Neuron (in vitro differentiated cells): ENCODE data around the gene ERCC2.

ENCODE experiments used
- H2AFZ ChIP-seq: one replicate; pipeline ENCODE4 v1.6.1; 2013; ENCODE audit warnings: low read depth, mild to moderate bottlenecking, inconsistent platforms, low read length, moderate library complexity
- H3K27me3 ChIP-seq: one replicate; pipeline ENCODE4 v1.6.1; 2013; ENCODE audit warnings: low read length; ENCODE audit not compliant: insufficient read depth
- H3K36me3 ChIP-seq: one replicate; pipeline ENCODE4 v1.6.1; 2013; ENCODE audit warnings: low read length; ENCODE audit not compliant: insufficient read depth
- H3K4me1 ChIP-seq: one replicate; pipeline ENCODE4 v1.6.1; 2013; ENCODE audit warnings: low read length; ENCODE audit not compliant: insufficient read depth
- H3K4me3 ChIP-seq: 2 replicates; pipeline ENCODE4 v1.5.1; 2013; ENCODE audit warnings: mild to moderate bottlenecking, low read length, moderate library complexity
- H3K9me3 ChIP-seq: one replicate; pipeline ENCODE4 v1.6.1; 2013; ENCODE audit warnings: low read length

ERCC2 gene

GRCh38 chr19:45356760-45357444 is 13.5 kb downstream of the ERCC2 start:
- no peaks in the 10 kb centered on the region for H3K9me3 ChIP-seq
- no peak overlapping the region for H2AFZ ChIP-seq
- H3K4me1 ChIP-seq: peaks cover 2% of the 10 kb centered on the region
- H3K36me3 ChIP-seq: peaks cover 69% of the 10 kb centered on the region
- no peaks in the 10 kb centered on the region for H3K27me3 ChIP-seq
- H3K4me3 ChIP-seq: no peak overlapping the region

- Histone ChIP-seq H3K9me3 (no peaks in the 10 kb centered on the region), H3K27me3 (no peaks in the 10 kb centered on the region), H3K4me1 (peaks cover 2% of the 10 kb centered on the region), H3K36me3 (peaks cover 71% of the 10 kb centered on the region), H2AFZ (no peak overlapping the region), H3K4me3 (no peak overlapping the region)
Measured at GRCh38 chr19:45355910-45356309, 14.5 kb downstream of the ERCC2 start.

DNA sequence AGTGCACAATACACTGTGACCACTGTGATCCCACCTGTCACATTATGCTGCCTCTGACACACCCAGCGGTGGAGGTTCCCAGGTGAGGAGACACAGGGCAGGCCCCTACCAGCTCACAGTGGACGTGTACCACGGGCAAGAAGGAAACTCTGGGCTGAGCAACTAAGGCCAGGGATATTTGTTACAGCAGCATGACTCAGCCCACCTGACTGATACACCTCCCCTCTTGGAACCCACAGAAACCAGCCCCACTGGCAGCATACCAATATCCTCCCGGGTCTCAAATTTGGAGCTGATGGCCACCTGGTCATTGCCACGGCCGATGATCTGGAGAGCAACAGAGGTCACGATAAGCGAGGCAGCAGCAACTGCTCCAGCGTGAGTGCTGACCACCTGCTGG is 15.0 kb downstream of the ERCC2 start:
- no peak overlapping the region for H2AFZ ChIP-seq
- H3K36me3 ChIP-seq: peaks cover 71% of the 10 kb centered on the region
- H3K9me3 ChIP-seq: no peaks in the 10 kb centered on the region
- H3K27me3 ChIP-seq: no peaks in the 10 kb centered on the region
- H3K4me3 ChIP-seq: no peak overlapping the region
- peaks cover 2% of the 10 kb centered on the region for H3K4me1 ChIP-seq

GRCh38 chr19:45354241-45354842 is 16.0 kb downstream of the ERCC2 start:
- Histone ChIP-seq H3K4me1 (peaks cover 2% of the 10 kb centered on the region), H3K36me3 (peaks cover 71% of the 10 kb centered on the region)

DNA sequence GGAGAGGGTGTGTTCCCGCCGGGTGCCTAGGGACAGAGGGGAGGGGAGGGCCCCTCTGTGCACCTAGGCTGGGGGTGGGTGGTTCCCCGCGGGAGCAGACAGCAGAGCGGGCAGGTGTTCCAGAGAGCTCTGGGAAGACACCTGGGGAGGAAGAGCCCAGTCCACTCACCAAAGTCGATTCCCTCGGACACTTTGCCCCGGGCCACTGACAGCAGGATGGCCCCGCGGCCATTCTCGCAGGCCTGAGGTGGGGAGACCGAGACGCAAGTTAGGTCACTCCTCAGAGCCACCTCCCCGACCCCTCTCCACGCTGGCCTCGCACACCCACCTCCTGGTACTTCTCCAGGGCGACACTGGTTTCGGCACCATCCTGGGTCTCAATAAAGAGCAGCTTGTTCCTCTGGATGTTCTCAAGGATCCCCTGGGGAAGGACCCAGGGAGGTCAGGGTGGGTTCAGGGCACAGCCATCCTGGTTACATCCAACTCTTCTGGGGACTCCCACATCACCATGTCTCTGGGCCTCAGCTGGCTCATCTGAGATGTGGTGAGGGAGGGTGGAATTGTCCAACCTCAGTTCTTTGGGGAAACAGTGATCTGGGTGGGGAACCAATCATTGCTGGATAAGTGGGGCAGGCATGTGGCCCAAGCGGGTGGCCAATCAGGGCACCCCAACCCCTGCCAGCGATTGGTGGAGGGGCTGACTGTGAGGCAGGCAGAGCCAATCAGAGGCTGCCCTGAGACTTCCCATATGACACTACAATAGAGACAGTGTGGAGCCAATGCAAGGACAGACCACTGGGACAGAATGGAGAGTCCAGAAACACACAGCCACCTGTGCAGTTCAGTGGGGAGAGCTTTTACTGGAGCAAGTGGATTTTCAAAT is 17.2 kb downstream of the ERCC2 start:
- no peak overlapping the region for H2AFZ ChIP-seq
- no peaks in the 10 kb centered on the region for H3K9me3 ChIP-seq
- no peak overlapping the region for H3K4me3 ChIP-seq
- peaks cover 66% of the 10 kb centered on the region for H3K36me3 ChIP-seq
- H3K4me1 ChIP-seq: peaks cover 2% of the 10 kb centered on the region
- H3K27me3 ChIP-seq: no peaks in the 10 kb centered on the region

More at GRCh38 chr19:45354241-45354842, 16.0 kb downstream of the ERCC2 start:
- Histone ChIP-seq H2AFZ (no peak overlapping the region), H3K27me3 (no peaks in the 10 kb centered on the region), H3K4me3 (no peak overlapping the region), H3K9me3 (no peaks in the 10 kb centered on the region)

DNA sequence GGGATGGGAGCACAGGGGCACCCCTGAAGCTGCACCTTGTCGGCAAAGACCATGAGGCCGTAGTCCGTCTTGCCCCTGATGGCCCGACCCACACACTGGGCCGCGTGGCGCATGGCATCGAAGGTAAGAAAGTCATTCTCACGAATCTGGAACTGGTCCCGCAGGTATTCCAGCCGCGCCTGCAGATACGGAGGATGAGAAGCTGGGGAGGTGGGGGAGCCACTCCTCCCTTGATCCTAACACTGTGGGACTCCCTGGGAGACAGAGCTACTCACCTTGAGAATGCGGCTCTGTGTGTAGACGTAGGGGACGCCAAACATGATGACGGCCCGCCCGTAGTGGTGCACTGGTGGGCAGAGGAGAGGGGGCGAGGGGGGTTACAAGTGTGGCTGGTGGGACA is 17.9 kb downstream of the ERCC2 start:
- H3K36me3 ChIP-seq: peaks cover 62% of the 10 kb centered on the region
- H3K4me3 ChIP-seq: no peak overlapping the region
- H3K9me3 ChIP-seq: no peaks in the 10 kb centered on the region
- no peak overlapping the region for H2AFZ ChIP-seq
- H3K4me1 ChIP-seq: peaks cover 2% of the 10 kb centered on the region
- H3K27me3 ChIP-seq: no peaks in the 10 kb centered on the region

- Histone ChIP-seq H3K27me3 (no peaks in the 10 kb centered on the region), H2AFZ (no peak overlapping the region), H3K4me1 (peaks cover under 1% of the 10 kb centered on the region), H3K4me3 (no peak overlapping the region), H3K36me3 (peaks cover 58% of the 10 kb centered on the region), H3K9me3 (no peaks in the 10 kb centered on the region)
Measured at GRCh38 chr19:45352062-45352461, 18.3 kb downstream of the ERCC2 start.

- peaks cover 53% of the 10 kb centered on the region for H3K36me3 ChIP-seq
- H3K27me3 ChIP-seq: no peaks in the 10 kb centered on the region
- no peak overlapping the region for H3K4me3 ChIP-seq
- H3K4me1 ChIP-seq: no peaks in the 10 kb centered on the region
- H2AFZ ChIP-seq: no peak overlapping the region
- no peaks in the 10 kb centered on the region for H3K9me3 ChIP-seq
Measured at GRCh38 chr19:45351401-45351952, 18.9 kb downstream of the ERCC2 start.

DNA sequence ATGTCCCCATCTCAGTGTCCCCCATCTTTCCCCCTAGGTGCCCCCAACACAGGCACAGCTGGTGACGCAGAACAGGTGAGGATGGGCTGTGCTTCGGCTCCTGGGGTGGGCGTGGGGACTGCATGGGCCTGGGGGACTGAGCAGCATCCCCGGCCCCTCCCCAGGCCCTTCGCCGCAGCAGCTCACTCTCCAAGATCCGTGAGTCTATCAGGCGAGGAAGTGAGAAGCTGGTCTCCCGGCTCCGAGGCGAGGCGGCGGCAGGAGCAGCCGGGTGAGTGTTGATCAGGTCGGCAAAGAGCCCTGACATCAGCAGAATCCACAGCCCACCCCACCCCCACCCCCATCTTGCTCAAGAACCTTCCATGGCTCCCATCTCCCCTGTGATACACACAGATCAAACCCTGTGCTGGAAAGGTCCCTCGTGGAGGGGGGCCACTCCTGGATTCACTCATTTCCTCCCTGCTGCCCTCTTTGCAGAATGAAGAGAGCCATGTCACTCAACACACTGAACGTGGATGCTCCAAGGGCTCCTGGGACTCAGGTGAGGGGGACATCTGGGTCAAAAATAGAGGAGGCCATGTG is 19.8 kb downstream of the ERCC2 start:
- Histone ChIP-seq H3K9me3 (no peaks in the 10 kb centered on the region), H3K27me3 (no peaks in the 10 kb centered on the region), H3K4me3 (no peak overlapping the region), H3K4me1 (no peaks in the 10 kb centered on the region), H3K36me3 (peaks cover 44% of the 10 kb centered on the region), H2AFZ (no peak overlapping the region)

DNA sequence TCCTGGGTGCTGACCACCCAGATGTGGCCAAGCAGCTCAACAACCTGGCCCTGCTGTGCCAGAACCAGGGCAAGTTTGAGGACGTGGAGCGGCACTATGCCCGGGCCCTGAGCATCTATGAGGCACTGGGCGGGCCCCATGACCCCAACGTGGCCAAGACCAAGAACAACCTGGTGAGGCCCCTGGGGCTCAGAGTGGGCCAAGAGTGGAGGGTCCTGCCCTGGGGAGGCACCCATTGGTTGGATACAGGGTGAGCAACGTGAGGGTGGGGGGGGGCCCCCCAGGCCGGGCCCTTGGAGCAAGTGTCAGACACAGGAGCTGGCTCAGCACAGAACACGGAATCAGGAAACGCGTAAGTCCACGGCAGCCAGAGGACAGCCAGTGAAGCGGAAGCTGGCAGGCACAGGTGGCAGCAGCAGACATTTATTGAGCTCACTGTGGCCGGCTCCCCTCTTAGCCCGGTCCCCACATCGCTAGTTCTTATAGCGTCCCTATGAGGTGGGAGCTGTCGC is 20.9 kb downstream of the ERCC2 start:
- H3K27me3 ChIP-seq: peaks cover 6% of the 10 kb centered on the region
- no peaks in the 10 kb centered on the region for H3K9me3 ChIP-seq
- peaks cover 37% of the 10 kb centered on the region for H3K36me3 ChIP-seq
- no peak overlapping the region for H2AFZ ChIP-seq
- H3K4me3 ChIP-seq: no peak overlapping the region
- H3K4me1 ChIP-seq: no peaks in the 10 kb centered on the region

GRCh38 chr19:45349126-45349415 is 21.3 kb downstream of the ERCC2 start:
- H3K27me3 ChIP-seq: peaks cover 6% of the 10 kb centered on the region
- no peak overlapping the region for H2AFZ ChIP-seq
- H3K4me3 ChIP-seq: no peak overlapping the region

DNA sequence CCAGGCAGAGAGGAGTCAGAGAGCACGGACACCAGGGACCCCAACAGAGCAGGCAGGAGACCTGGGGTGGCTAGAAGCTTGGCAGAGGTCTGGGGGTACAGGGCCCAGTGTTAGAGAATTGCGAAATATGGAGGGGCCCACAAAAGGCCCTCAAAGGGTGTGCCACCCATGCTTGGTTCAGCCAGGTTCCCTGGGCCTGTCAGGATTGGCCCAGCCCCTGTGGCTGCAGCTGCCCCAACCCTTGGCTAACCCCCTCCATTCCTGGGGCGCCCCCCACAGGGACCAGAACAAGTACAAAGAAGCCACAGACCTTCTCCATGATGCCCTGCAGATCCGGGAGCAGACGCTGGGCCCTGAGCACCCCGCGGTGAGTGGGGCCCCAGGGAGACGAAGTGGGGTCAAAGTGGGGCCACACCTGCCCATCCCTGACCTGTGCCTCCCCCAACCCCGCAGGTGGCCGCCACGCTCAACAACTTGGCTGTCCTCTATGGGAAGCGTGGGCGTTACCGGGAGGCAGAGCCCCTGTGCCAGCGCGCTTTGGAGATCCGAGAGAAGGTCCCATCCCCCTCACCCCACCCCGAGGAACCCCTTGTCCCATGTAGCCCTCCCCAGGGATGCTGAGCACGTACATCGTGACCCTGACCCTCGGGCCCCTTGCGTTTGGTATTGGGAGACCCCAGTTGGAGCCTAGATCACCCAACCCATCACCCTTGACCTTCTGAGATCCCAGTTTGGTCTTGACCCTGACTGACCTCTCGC is 21.8 kb downstream of the ERCC2 start:
- Histone ChIP-seq H3K4me3 (no peak overlapping the region), H3K27me3 (peaks cover 6% of the 10 kb centered on the region), H3K4me1 (no peaks in the 10 kb centered on the region), H3K36me3 (peaks cover 28% of the 10 kb centered on the region), H2AFZ (no peak overlapping the region), H3K9me3 (no peaks in the 10 kb centered on the region)

More at GRCh38 chr19:45349126-45349415, 21.3 kb downstream of the ERCC2 start:
- Histone ChIP-seq H3K36me3 (peaks cover 34% of the 10 kb centered on the region), H3K4me1 (no peaks in the 10 kb centered on the region), H3K9me3 (no peaks in the 10 kb centered on the region)
